Measurements from ENCODE around the gene CAMK1D. TPM values are rescaled to one million over a fixed set of nuclear protein-coding genes. Genes with fewer than 3 reads are reported as not detected.

The CAMK1D gene
- total RNA-seq, 1 experiment from 2014 or later = 6.3 TPM

- Histone ChIP-seq H4K8ac (replicated peaks; ENCODE audit: insufficient read length, low read depth, low read length) (no peak overlapping the region), H3K79me1 (ENCODE audit: insufficient read depth, low read depth, low read length, poor library complexity, severe bottlenecking) (no peaks in the 10 kb centered on the region), H4K20me1 (ENCODE audit: control insufficient read depth, insufficient read depth, insufficient read length) (no peaks in the 10 kb centered on the region), H3T11ph (ENCODE audit: low read length) (no peak overlapping the region), H3K27me3 (ENCODE audit: insufficient read depth, low read length) (no peaks in the 10 kb centered on the region), H3K14ac (ENCODE audit: insufficient read depth, low read length) (no peak overlapping the region), H2BK15ac (ENCODE audit: low read depth, low read length) (no peak overlapping the region), H2AK5ac (ENCODE audit: insufficient read length, low read length) (no peak overlapping the region), H3K4me2 (ENCODE audit: insufficient read depth, insufficient read length, low read length) (no peak overlapping the region), H3K9ac (ENCODE audit: extremely low read depth, insufficient read length, low read length) (no peak overlapping the region), H2BK12ac (ENCODE audit: insufficient read length, low read depth, low read length) (no peak overlapping the region), H3K27ac (ENCODE audit: insufficient read length, low read depth, low read length) (no peak overlapping the region), H4K5ac (ENCODE audit: insufficient read length, low read depth, low read length) (no peak overlapping the region), H2BK20ac (ENCODE audit: low read depth, low read length, poor library complexity, severe bottlenecking) (no peak overlapping the region), H2AFZ (ENCODE audit: low read length) (no peak overlapping the region), H3K23ac (ENCODE audit: insufficient read length, low read depth, low read length) (no peak overlapping the region), H3K9me3 (ENCODE audit: control insufficient read depth, low read depth, low read length) (no peaks in the 10 kb centered on the region), H3K56ac (ENCODE audit: insufficient read length, low read depth, low read length) (no peak overlapping the region), H3K4me1 (ENCODE audit: insufficient read depth, low read length) (no peaks in the 10 kb centered on the region; the same call in 1 of the 2 replicates), H3K18ac (ENCODE audit: insufficient read length, low read depth, low read length) (no peak overlapping the region), H3K23me2 (ENCODE audit: insufficient read length, low read depth, low read length, poor library complexity, severe bottlenecking) (no peaks in the 10 kb centered on the region), H2BK5ac (ENCODE audit: insufficient read length, low read length) (no peak overlapping the region), H3K4ac (ENCODE audit: low read depth, low read length) (no peak overlapping the region), H4K91ac (ENCODE audit: insufficient read length, low read depth, low read length) (no peak overlapping the region), H3K79me2 (ENCODE audit: insufficient read depth, low read length) (no peaks in the 10 kb centered on the region), H2BK120ac (ENCODE audit: low read depth, low read length, poor library complexity, severe bottlenecking) (no peak overlapping the region)
- WGBS (ENCODE audit: extremely low coverage, insufficient read length, low lambda C conversion rate) = no CpG with 5 or more reads among the region's 10 CpGs
- Mint-ChIP-seq H3K27me3 (ENCODE audit: low read depth) (no peaks in the 10 kb centered on the region), H3K4me1 (peaks cover 28 to 33% of the 10 kb centered on the region in 2 experiments), H3K9me3 (peaks cover 0 to 3% of the 10 kb centered on the region in 2 experiments; a peak in 1 of 5 replicates), H3K4me3 (no peak overlapping the region), H3K36me3 (ENCODE audit: insufficient read depth in 1 of 3, low read depth in 3 of 3) (peaks cover 0 to 4% (median 4%) of the 10 kb centered on the region in 3 experiments; a peak in 2 of 7 replicates), H3K27ac (peak overlapping the region in 2 of 3 experiments; percentile 12 to 53; a peak in 2 of 7 replicates)
- TF ChIP-seq, protein P1, sequence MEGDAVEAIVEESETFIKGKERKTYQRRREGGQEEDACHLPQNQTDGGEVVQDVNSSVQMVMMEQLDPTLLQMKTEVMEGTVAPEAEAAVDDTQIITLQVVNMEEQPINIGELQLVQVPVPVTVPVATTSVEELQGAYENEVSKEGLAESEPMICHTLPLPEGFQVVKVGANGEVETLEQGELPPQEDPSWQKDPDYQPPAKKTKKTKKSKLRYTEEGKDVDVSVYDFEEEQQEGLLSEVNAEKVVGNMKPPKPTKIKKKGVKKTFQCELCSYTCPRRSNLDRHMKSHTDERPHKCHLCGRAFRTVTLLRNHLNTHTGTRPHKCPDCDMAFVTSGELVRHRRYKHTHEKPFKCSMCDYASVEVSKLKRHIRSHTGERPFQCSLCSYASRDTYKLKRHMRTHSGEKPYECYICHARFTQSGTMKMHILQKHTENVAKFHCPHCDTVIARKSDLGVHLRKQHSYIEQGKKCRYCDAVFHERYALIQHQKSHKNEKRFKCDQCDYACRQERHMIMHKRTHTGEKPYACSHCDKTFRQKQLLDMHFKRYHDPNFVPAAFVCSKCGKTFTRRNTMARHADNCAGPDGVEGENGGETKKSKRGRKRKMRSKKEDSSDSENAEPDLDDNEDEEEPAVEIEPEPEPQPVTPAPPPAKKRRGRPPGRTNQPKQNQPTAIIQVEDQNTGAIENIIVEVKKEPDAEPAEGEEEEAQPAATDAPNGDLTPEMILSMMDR (conservative IDR thresholded peaks at IDR 0.05) = no peak
- no peak for DNase-seq
These were observed 154.0 kb downstream of the CAMK1D start for GRCh38 chr10:12503311-12503710.

All from H9 (cell line).